B cell (primary cell): Measurements from ENCODE around the gene CCNI. TPM values are rescaled to one million over a fixed set of nuclear protein-coding genes. Genes with fewer than 3 reads are reported as not detected.

Experiments
- ATAC-seq: fragments of 200-7000 bp; cut with Tn5 transposase; one replicate; pipeline ENCODE4 v1.10.0; 2021; ENCODE audit warnings: low read depth, mild to moderate bottlenecking, moderate number of reproducible peaks, moderate library complexity
- CTCF ChIA-PET: fragments of 350-600 bp; sonication (Branson Sonifier 250); formaldehyde crosslinking; loops from one replicate; lab custom pipeline; 2021; ENCODE audit warnings: antibody characterized with exemption, inconsistent platforms; lab: Charles Lee
- POLR2A ChIA-PET: fragments of 350-600 bp; sonication (Branson Sonifier 250); formaldehyde crosslinking; loops from one replicate; lab custom pipeline; 2021; ENCODE audit warnings: antibody characterized with exemption; lab: Charles Lee
- DNase-seq: peaks from one replicate; pipeline ENCODE4 v3.0.0; 2013
- H2AFZ ChIP-seq: 2 replicates; pipeline ENCODE4 v1.6.1; 2012; ENCODE audit warnings: mild to moderate bottlenecking, low read depth, low read length; ENCODE audit not compliant: insufficient read depth, poor library complexity, severe bottlenecking
- H3K27ac ChIP-seq, 2 donors: 1 replicate in 1 of 2; 2 replicates in 1 of 2; pipeline ENCODE4 v1.5.1; 2012 to 2013; ENCODE audit warnings: low read length in 2 of 2, mild to moderate bottlenecking in 2 of 2, moderate library complexity in 1 of 2
- H3K27me3 ChIP-seq, 4 experiments: fragments of 200-600 bp in 1 of 4; sonication (generic) in 1 of 4; replicated peaks in 1 of 4; 1 replicate in 2 of 4; 2 replicates in 2 of 4; pipeline versions ENCODE4 v1.6.1 to v1.7.0; 2013 to 2016; ENCODE audit warnings: low read length in 3 of 4, mild to moderate bottlenecking in 2 of 4, mixed read lengths in 1 of 4, moderate library complexity in 1 of 4; ENCODE audit not compliant: insufficient read depth in 4 of 4, control insufficient read depth in 3 of 4; ENCODE audit errors: control extremely low read depth in 1 of 4
- H3K36me3 ChIP-seq, 2 experiments: replicated peaks in 1 of 2; 1 replicate in 1 of 2; 2 replicates in 1 of 2; pipeline versions ENCODE4 v1.6.1 to v1.7.1; 2013; ENCODE audit warnings: low read length in 1 of 2; ENCODE audit not compliant: insufficient read depth in 2 of 2, control insufficient read depth in 1 of 2; ENCODE audit errors: control extremely low read depth in 1 of 2, extremely low read depth in 1 of 2
- H3K4me1 ChIP-seq, 2 donors: fragments of 200-600 bp in 1 of 2; sonication (generic) in 1 of 2; 1 replicate in 1 of 2; 2 replicates in 1 of 2; pipeline versions ENCODE4 v1.5.1 to v1.6.1; 2013 to 2017; ENCODE audit warnings: low read length in 2 of 2; ENCODE audit not compliant: control insufficient read depth in 2 of 2, insufficient read depth in 2 of 2
- H3K4me2 ChIP-seq: replicated peaks from 2 replicates; pipeline ENCODE3; 2012; ENCODE audit warnings: mild to moderate bottlenecking, low read depth, low read length; ENCODE audit not compliant: poor library complexity, severe bottlenecking
- H3K4me3 ChIP-seq, 5 experiments: fragments of 200-600 bp in 1 of 5; sonication (generic) in 1 of 5; 1 replicate in 3 of 5; 2 replicates in 2 of 5; pipeline versions ENCODE4 v1.5.1 to v1.7.0; 2011 to 2016; ENCODE audit warnings: low read length in 4 of 5, mild to moderate bottlenecking in 4 of 5, low read depth in 2 of 5, control low read depth in 1 of 5, moderate library complexity in 1 of 5; ENCODE audit not compliant: insufficient read depth in 1 of 5; ENCODE audit errors: control extremely low read depth in 1 of 5, extremely low read depth in 1 of 5
- H3K79me2 ChIP-seq: fragments of 200-600 bp; sonication (generic); one replicate; pipeline ENCODE4 v1.6.0; 2016; ENCODE audit warnings: low read length; ENCODE audit not compliant: control insufficient read depth, insufficient read depth
- H3K9ac ChIP-seq: fragments of 200-600 bp; sonication (generic); 2 replicates; pipeline ENCODE4 v1.6.1; 2017; ENCODE audit warnings: mild to moderate bottlenecking, low read length, moderate library complexity
- H3K9me3 ChIP-seq, 3 donors: one replicate each; pipeline versions ENCODE4 v1.6.1 to v1.7.1; 2013; ENCODE audit warnings: low read length in 2 of 3; ENCODE audit not compliant: control insufficient read depth in 2 of 3, insufficient read depth in 1 of 3; ENCODE audit errors: control extremely low read depth in 1 of 3
- H4K20me1 ChIP-seq: 2 replicates; pipeline ENCODE4 v1.6.0; 2012; ENCODE audit warnings: mild to moderate bottlenecking, low read length; ENCODE audit not compliant: insufficient read depth, control insufficient read depth, poor library complexity, severe bottlenecking
- H3K27ac Mint-ChIP-seq: one replicate; pipeline ENCODE4 v1.8.0; 2021; ENCODE audit warnings: mixed read lengths
- H3K27me3 Mint-ChIP-seq: one replicate; pipeline ENCODE4 v1.8.0; 2021; ENCODE audit warnings: mixed read lengths
- H3K4me1 Mint-ChIP-seq: one replicate; pipeline ENCODE4 v1.8.0; 2021; ENCODE audit warnings: mixed read lengths
- H3K4me3 Mint-ChIP-seq: one replicate; pipeline ENCODE4 v1.8.0; 2021; ENCODE audit warnings: mixed read lengths
- H3K9me3 Mint-ChIP-seq: one replicate; pipeline ENCODE4 v1.8.0; 2022; ENCODE audit warnings: mixed read lengths; ENCODE audit not compliant: insufficient read depth
- CTCF ChIP-seq: fragments of 200-600 bp; IDR thresholded peaks from one replicate; pipeline ENCODE4 v1.8.0; 2022; ENCODE audit warnings: antibody characterized with exemption, mild to moderate bottlenecking
- EZH2 ChIP-seq: IDR thresholded peaks from 2 replicates; pipeline ENCODE4 v1.6.1; 2012; ENCODE audit warnings: borderline replicate concordance, low read depth, mild to moderate bottlenecking, moderate library complexity, low read length; ENCODE audit not compliant: insufficient read depth, poor library complexity, severe bottlenecking
- WGBS: methylation state at CpG from one replicate; pipeline ENCODE4 v1.1.5; 2013; ENCODE audit warnings: missing lambda C conversion rate; ENCODE audit not compliant: insufficient coverage; 5-methylcytosine and 5-hydroxymethylcytosine counted together
- intact Hi-C: fragments of 100-400 bp; cut with micrococcal nuclease; formaldehyde crosslinking; loops from one replicate; pipeline ENCODE4 v1.10.0; 2022
- polyA minus RNA-seq: library from RNA; depleted of rRNA, polyadenylated mRNA; stranded (reverse); fragments of >200 nt; gene quantifications from 2 replicates; pipeline ENCODE4 v1.2.3, GENCODE V29; 2012
- polyA plus RNA-seq: library from polyadenylated mRNA; depleted of rRNA; stranded (reverse); fragments of >200 nt; gene quantifications from 2 replicates; pipeline ENCODE4 v1.2.3, GENCODE V29; 2012
- total RNA-seq, 2 donors: library from RNA; stranded (reverse); fragments of 120-200 nt in 1 of 2; gene quantifications; 1 replicate in 1 of 2; 2 replicates in 1 of 2; pipeline versions ENCODE4 v1.2.3 to v1.2.4, GENCODE V29; 2013 to 2022

The CCNI gene
- total RNA-seq (314 and 328 TPM in 2 replicates), polyA plus RNA-seq (95.1 and 104 TPM in 2 replicates), polyA minus RNA-seq (129 and 232 TPM in 2 replicates)
- 150 TPM for total RNA-seq (2013)

GRCh38 chr4:77075869-77076799 is at the start of gene CCNI:
Gene CCNI, minus strand, starts transcription at chr4:77075989. Its CDS starts 9,627 bp downstream, at chr4:77066362.
- peak within 1 kb of the TSS; percentile 93 for H2AFZ ChIP-seq
- no peak within 1 kb of the TSS for H3K4me3 Mint-ChIP-seq
- ATAC-seq (peak; percentile 75), DNase-seq (peak; percentile 100)
- H3K9me3 ChIP-seq: no peaks in the 10 kb centered on the region
- peak within 1 kb of the TSS; percentile 86 for H3K4me2 ChIP-seq
- H3K79me2 ChIP-seq: peaks cover 90% of the 10 kb centered on the region
- H3K4me3 ChIP-seq: peak within 1 kb of the TSS; percentile 68 to 98 (median 81)
- peaks cover 46% of the 10 kb centered on the region for H3K4me1 Mint-ChIP-seq
- H3K36me3 ChIP-seq: no peaks in the 10 kb centered on the region
- intact Hi-C loops: loop anchor here (1.0 to 10.0 kb wide), 10 partner anchors 19 to 1699 kb away; partner anchors contain the start of genes BMP2K, MRPL1, NUP54 and RCHY1
- no peaks in the 10 kb centered on the region for H3K9me3 Mint-ChIP-seq
- under 1% methylated on average over 30 of the region's 54 CpGs for WGBS
- peaks cover 32% of the 10 kb centered on the region for H4K20me1 ChIP-seq
- peak within 1 kb of the TSS; percentile 97 to 100 for H3K27ac ChIP-seq
- POLR2A ChIA-PET: interaction anchor here (0.5 to 3.0 kb wide), 9 partner anchors 12 to 1421 kb away, joined by 3 to 22 read pairs (median 3); partner anchors contain the start of gene CCNG2
- H3K27me3 Mint-ChIP-seq: no peaks in the 10 kb centered on the region
- TF ChIP-seq CTCF (no peak), EZH2 (no peak)
- H3K27me3 ChIP-seq: no peaks in the 10 kb centered on the region
- peaks cover 48 to 52% of the 10 kb centered on the region in 2 donors for H3K4me1 ChIP-seq
- H3K27ac Mint-ChIP-seq: peak within 1 kb of the TSS; percentile 100
- CTCF ChIA-PET: interaction anchor here (1.0 to 1.7 kb wide), 7 partner anchors 19 to 127 kb away, joined by 3 to 14 read pairs (median 5); no protein-coding TSS in a partner anchor
- peak within 1 kb of the TSS; percentile 99 for H3K9ac ChIP-seq
